ENCODE data around the gene AGAP1.

- no peak for TF ChIP-seq CTCF (IDR thresholded peaks at IDR 0.05)
- no peak for TF ChIP-seq POLR2A (IDR thresholded peaks at IDR 0.05)
- no peak for TF ChIP-seq EP300 (IDR thresholded peaks at IDR 0.05)
Observed at GRCh38 chr2:235813398-235813797, 319.6 kb downstream of the AGAP1 start.
